Hematopoietic multipotent progenitor cell treated with erythropoietin and hydrocortisone succinate and interleukin-3 and kit ligand, for 15 days (in vitro differentiated cells): ENCODE results near the gene MUC5AC.
"Not testable (repeated sequence)": the region's sequence is repeated elsewhere in the genome, so short reads cannot be mapped to it uniquely, and the experiment has no call there.

Source experiments
- DNase-seq: peaks from one replicate; pipeline ENCODE4 v3.0.0-alpha.2; 2015; ENCODE audit warnings: low spot score

The MUC5AC gene

DNA sequence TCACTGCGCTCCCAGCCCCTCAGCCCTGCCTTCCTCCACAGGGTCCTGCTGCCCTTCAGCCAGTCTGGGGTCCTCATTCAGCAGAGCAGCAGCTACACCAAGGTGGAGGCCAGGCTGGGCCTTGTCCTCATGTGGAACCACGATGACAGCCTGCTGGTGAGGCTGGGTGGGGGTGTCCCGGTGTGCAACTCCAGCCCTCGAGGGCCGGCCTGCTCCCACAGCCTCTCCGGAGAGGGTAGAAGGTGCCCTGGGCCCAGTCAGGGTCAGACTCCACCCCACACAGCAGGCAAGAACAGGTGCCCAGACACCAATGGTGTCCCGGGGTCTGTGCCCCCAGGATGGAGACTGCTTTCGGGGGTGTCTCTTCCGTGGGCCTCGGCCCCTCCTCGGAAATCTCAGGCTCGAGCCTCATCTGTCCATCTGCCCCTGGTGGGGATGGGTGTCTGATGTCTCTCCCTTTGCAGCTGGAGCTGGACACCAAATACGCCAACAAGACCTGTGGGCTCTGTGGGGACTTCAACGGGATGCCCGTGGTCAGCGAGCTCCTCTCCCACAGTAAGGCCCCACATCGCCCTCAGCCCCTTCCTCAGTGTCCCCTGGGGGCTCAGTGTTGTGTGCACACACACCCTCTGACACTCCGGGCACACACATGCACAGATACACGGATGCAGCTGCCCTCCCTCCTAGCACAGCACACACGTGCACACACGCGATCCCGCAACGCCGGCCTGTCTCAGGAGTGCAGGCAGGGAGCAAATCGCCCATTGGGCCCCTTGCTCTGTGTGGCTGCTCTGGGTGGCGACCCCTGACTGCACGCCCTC, 4.9 kb downstream of the MUC5AC start:
- no peak for DNase-seq

GRCh38 chr11:1163321-1163910, 5.7 kb downstream of the MUC5AC start:
- DNase-seq: no peak

DNA sequence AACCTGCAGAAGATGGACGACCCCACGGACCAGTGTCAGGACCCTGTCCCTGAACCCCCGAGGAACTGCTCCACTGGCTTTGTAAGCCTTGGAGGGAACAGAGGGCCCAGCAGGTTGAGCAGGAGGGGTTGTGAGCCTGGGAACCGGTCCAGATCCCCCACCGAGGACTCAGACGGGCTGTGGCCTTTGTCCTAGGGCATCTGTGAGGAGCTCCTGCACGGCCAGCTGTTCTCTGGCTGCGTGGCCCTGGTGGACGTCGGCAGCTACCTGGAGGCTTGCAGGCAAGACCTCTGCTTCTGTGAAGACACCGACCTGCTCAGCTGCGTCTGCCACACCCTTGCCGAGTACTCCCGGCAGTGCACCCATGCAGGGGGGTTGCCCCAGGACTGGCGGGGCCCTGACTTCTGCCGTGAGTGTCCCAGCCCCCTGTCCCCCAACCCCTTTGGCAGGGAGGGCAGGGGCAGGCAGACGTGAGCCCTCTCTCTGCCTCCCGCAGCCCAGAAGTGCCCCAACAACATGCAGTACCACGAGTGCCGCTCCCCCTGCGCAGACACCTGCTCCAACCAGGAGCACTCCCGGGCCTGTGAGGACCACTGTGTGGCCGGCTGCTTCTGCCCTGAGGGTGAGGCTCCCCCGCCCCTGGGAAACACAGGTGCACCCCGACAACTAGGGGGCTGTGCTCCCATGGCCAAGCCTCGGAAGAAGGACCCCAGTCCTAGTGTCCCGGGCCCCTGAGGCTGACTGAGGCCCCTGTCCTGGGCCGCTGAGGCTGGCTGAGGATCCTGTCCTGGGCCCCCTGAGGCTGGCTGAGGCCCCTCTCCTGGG, 6.4 kb downstream of the MUC5AC start:
- DNase-seq: no peak

DNA sequence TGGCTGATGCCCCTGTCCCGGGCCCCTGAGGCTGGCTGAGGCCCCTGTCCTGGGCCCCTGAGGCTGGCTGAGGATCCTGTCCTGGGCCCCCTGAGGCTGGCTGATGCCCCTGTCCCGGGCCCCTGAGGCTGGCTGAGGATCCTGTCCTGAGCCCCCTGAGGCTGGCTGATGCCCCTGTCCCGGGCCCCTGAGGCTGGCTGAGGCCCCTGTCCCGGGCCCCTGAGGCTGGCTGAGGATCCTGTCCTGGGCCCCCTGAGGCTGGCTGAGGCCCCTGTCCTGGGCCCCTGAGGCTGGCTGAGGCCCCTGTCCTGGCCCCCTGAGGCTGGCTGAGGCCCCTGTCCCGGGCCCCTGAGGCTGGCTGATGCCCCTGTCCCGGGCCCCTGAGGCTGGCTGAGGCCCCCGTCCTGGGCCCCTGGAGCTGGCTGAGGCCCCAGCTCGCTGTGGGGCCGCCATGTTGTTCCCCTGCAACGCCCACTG, 7.1 kb downstream of the MUC5AC start:
- not testable (repeated sequence) for DNase-seq

GRCh38 chr11:1165256-1166041, 7.7 kb downstream of the MUC5AC start:
- DNase-seq: no peak

GRCh38 chr11:1167256-1167655, 9.5 kb downstream of the MUC5AC start:
- DNase-seq: no peak

DNA sequence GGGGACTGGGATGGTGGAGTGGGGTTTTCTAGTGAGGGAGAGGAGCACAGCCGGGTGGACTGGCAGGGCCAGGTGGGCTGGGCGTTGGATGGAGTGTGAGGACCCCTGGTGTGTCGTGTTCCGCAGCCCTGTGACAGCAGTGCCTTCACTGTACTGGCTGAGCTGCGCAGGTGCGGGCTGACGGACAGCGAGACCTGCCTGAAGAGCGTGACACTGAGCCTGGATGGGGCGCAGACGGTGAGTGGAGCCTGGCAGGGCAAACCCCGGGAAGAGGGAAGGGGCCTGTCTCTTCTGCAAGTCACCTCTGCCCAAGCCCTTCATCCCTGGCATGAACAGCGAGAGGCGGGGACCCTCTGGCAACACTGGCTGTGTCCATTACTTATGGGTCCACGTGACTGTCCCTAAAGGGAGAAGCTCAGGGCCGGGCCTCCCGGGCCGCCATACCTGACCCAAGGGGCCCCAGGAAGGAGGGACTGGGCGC, 10.0 kb downstream of the MUC5AC start:
- DNase-seq: no peak

DNA sequence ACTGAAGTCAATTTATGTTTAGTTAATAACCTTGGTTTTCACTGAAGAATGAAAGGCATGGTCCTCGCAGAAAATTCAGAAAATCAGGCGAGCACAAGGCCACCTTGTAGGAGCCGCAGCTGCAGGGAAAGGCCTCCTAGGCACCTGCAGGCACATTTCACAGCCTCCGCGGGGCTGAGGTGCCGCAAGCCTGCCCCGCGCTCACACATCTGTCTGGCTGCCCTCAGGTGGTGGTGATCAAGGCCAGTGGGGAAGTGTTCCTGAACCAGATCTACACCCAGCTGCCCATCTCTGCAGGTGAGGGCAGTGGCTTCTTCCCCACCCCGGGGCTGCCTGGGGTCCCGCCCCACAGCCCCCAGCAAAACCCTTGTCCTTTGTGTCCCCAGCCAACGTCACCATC, 10.5 kb downstream of the MUC5AC start:
- no peak for DNase-seq

- no peak for DNase-seq
These were observed 11.0 kb downstream of the MUC5AC start for GRCh38 chr11:1168721-1169161.

DNA sequence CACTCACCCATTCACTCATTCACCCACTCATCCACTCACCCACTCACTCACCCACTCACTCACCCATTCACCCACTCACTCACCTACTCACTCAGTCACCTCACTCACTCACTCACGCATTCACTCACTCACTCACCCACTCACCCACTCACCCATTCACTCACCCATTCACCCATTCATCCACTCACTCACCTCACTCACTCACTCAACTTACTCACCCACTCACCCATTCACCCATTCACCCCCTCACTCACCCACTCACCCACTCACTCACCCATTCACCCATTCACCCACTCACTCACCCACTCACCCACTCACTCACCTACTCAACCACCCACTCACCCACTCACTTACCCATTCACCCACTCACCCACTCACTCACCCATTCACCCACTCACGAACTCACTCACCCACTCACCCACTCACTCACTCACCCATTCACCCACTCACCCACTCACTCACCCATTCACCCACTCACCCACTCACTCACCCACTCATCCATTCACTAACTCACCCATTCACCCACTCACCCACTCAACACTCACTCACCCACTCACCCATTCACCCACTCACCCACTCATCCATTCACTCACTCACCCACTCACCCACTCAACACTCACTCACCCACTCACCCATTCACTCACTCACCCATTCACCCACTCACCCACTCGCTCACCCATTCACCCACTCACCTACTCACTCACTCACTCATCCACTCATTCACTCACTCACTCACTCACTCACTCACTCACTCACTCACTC, 13.7 kb downstream of the MUC5AC start:
- no peak for DNase-seq

DNA sequence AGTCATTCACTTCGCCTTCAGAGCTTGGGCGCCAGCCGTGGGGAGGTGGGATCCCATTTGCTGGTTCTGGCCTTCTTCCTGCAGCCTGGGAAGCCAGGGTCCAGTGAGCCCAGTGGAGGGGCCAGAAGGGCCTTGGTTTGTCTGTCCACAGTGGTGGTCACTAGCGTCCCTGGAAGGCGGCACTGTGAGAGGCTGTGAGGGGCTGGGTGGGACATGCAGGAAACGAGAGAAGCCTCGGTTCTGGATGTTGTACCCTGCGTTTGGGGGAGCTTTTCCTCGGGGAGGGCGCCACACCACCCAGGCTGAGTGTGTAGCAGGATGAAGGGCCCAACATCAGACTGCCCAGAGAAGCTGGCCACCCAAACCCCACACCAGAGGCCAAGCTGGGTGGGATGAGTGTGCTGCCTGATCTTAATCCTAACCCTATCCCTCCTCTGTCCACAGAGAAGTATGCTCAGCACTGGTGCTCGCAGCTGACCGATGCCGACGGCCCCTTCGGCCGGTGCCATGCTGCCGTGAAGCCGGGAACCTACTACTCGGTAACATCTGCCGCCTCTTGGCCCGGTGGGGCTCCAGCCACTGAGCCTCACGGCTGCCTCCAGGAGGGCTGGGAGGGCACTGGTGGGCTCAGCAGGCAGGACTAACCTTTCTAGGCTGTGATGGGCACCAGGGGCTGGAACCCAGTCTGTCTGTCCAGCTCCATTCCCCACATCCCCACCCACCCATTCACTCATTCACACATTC, 14.4 kb downstream of the MUC5AC start:
- DNase-seq: no peak

DNA sequence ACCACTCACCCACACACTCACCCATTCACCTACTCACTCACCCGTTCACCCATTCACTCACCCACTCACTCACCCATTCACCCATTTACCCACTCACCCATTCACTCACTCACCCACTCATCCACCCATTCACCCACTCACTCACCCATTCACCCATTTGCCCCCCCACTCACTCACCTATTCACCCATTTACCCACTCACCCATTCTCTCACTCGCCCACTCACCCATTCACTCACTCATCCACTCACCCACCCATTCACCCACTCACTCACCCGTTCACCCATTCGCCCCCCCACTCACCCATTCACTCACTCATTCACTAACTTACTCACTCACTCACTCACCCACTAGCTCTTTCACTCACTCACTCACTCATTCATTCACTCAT, 15.0 kb downstream of the MUC5AC start:
- no peak for DNase-seq

- not testable (repeated sequence) for DNase-seq
These were observed 15.6 kb downstream of the MUC5AC start for GRCh38 chr11:1173396-1173795.

- DNase-seq: no peak
These were observed 17.0 kb downstream of the MUC5AC start for GRCh38 chr11:1174441-1175370.

DNA sequence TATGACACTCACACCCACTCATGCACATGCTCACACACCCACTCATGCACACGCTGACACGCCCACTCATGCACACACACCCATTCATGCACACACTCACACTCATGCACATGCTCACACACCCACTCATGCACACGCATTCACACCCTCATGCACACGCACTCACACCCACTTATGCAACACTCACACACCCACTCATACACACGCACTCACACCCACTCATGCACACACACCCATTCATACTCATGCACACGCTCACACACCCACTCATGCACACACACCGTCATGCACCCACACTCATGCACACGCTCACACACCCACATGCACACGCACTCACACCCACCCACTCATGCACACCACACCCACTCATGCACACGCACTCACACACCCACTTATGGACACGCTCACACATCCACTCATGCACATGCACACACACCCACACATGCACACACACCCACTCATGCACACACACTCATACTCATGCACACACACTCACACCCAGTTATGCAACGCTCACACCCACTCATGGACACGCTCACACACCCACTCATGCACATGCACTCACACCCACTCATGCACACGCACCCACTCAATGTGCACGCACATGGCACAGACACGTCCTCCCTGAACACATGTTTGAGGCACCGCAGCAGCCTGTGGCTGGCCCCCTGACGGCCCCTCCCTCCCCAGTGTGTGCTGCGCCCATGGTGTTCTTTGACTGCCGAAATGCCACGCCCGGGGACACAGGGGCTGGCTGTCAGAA, 17.9 kb downstream of the MUC5AC start:
- no peak for DNase-seq

GRCh38 chr11:1176224-1177019, 18.7 kb downstream of the MUC5AC start:
- no peak for DNase-seq

DNA sequence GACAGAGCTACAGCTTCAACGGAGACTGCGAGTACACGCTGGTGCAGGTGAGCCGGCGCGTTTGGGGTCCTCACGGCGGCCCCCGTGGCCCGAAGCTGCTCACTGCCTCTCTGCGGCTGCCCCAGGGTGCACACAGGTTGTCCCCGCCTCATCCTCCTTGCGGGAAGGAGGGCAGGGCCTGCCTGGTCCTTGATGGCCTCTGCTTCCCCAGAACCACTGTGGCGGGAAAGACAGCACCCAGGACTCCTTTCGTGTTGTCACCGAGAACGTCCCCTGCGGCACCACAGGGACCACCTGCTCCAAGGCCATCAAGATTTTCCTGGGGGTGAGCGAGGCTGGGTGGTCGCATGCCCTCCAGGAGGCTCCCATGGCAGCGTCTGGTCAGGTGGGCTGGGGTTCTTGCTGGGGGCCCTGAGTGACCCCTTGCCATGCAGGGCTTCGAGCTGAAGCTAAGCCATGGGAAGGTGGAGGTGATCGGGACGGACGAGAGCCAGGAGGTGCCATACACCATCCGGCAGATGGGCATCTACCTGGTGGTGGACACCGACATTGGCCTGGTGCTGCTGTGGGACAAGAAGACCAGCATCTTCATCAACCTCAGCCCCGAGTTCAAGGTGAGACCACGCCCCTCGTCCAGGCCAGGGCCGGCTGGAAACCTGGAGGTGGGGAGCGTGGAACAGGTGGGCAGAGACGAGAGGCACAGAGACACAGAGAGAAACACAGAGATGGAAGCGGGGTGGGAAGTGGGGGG, 19.4 kb downstream of the MUC5AC start:
- DNase-seq: no peak
